ENCODE data around the gene MTARC2. TPM values are rescaled to one million over a fixed set of nuclear protein-coding genes. Genes with fewer than 3 reads are reported as not detected.
A peak's percentile ranks its signal among the peaks of the same experiment; 100 is the strongest.

Gene MTARC2
- total and polyA plus RNA-seq, 2 of the 13 experiments (the other 11 are each of a cell fraction or from before 2014, with no cell fraction given), result 8.5 to 10.1 TPM

GRCh38 chr1:220708244-220708643 lies 39.9 kb upstream of the MTARC2 start (continued):
- peak; percentile 79 for TF ChIP-seq HNF1A (IDR thresholded peaks at IDR 0.05; ENCODE audit: low read depth)
- peak; percentile 68; the same call in 1 of the 2 replicates for TF ChIP-seq HNF1A (CRISPR knock-in tag; IDR thresholded peaks at IDR 0.05; ENCODE audit: borderline replicate concordance)
- no peak for TF ChIP-seq SAFB2 (CRISPR knock-in tag; IDR thresholded peaks at IDR 0.05; ENCODE audit: borderline replicate concordance, low read depth)
- TF ChIP-seq RFXAP (CRISPR knock-in tag; IDR thresholded peaks at IDR 0.05; ENCODE audit: borderline replicate concordance), result no peak
- no peak for TF ChIP-seq CHD4 (IDR thresholded peaks at IDR 0.05; ENCODE audit: borderline replicate concordance, low read length)
- TF ChIP-seq HNF1B (CRISPR knock-in tag; IDR thresholded peaks at IDR 0.05), result 0 out of 2 replicates have a peak, but pooled peaks have one; percentile 39
- peak; percentile 32; the same call in 1 of the 2 replicates for TF ChIP-seq ZNF281 (CRISPR knock-in tag; IDR thresholded peaks at IDR 0.05; ENCODE audit: borderline replicate concordance)
- TF ChIP-seq GMEB1 (CRISPR knock-in tag; IDR thresholded peaks at IDR 0.05; ENCODE audit: borderline replicate concordance), result no peak

Data from HepG2 (cell line).